GM18519 (cell line): Measurements from ENCODE around the gene PARL.

Source experiments
- ATAC-seq: cut with Tn5 transposase; IDR thresholded peaks from one replicate; pipeline ENCODE4 v1.9.1; 2021; ENCODE audit warnings: mild to moderate bottlenecking, moderate library complexity; ENCODE audit not compliant: unreplicated experiment, low FRiP score

Gene PARL

DNA sequence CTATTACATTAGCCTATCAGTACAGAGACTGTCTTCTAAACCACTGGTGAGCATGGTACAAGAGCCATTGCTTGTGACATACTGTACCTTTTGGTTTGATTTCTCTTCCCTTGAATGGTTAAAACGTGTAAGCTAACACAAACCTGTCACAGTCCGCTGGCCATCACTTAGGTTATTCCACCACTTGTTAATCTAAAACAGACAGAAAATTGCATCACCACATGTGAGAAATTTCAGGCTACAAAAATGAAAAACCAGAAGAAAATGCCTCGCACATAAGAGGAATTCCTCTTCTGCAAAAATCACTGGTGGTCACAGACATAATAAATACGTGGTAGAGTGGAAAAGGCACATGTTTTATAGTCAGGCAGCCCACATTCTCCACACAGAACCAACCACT is 22.1 kb downstream of the PARL start:
- ATAC-seq = no peak

DNA sequence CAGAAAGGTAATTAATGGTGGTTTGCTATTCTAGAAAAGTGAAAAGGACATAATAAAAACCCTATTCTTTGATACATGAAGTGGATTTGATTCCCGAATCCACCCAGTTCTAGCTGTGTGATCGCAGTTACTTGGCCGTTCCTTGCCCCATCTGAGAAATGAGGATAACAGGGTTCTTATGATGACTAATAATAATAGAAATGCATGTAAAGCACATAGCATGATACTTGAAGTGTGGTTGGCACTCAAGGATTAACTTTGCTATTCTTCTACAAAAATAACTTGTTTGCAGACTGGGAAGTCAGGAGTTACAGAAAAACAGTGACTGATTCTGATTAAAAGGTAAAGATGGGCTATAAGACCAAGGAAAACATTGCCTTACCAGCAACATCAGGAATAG is 26.8 kb downstream of the PARL start:
- no peak for ATAC-seq

DNA sequence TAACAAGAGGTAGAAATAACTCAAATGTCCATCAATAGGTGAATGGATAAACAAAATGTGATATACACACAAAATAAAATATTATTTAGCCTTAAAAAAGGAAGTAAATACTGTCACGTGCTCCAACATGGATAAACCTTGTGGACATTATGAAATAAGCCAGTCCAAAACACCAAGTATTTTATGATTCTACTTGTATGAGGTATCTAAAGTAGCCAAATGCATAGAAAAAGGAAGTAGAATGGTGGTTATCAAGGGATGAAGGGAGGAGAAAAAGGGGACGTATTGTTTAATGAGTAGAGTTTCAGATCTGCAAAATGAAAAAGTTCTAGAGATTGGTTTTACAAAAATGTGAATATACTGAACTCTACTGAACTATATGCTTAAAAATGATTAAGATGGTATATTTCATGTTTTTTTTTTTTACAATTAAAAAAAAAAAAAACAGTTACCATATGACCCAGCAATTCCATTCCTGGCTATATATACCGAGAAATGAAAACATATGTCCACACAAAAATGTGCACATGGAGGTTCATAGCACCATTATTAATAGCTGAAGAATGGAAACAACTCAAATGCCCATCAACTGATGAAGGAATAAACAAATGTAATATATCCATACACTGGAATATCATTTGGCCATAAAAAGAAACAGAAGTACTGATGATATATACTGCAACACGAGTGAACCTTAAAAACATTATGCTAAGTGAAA is 30.2 kb downstream of the PARL start:
- no peak for ATAC-seq

DNA sequence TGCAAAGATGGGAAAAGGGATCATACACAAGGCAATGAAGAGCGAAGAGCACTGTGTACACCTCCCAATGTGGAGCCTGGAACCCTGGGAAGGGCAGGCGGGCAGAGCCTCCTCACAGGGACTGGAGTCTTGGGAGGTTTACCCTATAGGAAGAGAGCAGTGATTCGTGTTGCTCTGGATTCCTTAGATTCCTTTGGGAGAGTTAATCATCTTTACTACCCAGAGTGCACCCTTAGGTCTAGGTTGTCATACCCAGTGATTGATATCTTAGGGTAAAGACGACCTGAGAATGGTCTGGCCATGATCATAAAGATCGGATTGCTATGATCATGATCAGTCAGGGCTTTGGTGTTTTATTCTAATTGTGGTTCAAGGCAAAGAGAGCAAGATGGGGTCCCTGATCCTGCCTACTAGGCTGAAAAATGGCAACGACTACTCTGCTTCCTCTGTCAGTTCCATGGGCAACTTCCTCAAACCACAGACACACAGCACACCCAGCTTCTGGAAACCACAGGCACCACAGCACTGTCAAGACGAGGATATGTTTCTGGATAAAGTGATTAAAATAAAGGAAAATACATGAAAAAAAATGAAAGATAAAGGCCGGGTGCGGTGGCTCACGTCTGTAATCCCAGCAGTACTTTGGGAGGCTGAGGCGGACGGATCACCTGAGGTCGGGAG is 38.9 kb downstream of the PARL start:
- ATAC-seq = no peak

DNA sequence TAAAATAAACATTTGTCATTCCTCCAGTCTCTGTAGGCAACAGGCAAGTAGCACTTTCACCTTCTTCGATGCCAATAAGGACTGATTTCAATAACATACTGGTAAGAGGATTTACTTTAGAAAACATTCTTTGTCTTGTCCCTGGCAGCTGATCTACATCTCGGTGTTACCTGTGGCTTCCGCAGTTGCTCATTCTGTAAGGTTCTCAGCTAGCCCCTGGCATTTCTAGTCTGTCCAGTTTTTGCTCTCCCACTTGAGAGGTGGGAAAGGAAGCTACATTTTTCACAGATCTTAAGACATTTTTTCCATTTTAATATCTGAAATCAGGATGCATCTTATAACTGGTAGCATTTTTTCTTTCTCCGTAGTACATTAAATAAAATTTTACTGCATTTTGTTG is 39.6 kb downstream of the PARL start:
- no peak for ATAC-seq

DNA sequence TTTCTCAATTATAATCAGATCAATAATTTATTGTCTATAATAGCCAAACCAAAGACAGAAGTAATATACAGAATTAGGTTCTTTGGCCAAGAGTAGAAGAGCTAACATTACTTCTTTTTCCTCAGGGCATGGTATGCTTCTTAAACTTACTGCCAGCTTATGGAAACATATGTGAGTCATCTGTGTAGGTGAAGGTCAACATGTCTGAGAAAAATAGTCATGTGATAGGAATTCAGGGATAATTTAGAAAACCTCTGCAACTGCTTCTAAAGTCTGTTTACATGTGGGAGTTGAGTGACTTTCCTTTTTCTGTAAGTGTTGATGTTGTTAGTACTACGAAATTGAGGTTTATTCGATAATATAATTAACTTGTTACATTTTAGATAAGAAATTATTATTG is 40.1 kb downstream of the PARL start:
- no peak for ATAC-seq

DNA sequence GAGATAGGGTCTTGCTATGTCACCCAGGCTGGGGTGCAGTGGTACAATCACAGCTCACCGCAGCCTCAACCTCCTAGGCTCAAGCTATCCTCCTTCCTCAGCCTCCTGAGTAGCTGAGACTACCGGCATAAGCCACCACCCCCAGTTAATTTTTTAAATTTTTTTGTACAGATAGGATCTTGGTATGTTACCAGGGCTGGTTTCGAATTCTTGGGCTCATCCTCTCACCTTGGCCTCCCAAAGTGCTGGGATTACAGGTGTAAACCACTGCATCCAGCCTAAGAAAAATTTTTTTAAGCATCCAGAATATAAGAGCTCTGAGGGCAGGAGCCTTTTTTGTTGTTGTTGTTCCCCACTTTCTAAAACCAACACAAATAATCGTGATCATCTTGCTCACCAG is 44.9 kb downstream of the PARL start:
- ATAC-seq = no peak

DNA sequence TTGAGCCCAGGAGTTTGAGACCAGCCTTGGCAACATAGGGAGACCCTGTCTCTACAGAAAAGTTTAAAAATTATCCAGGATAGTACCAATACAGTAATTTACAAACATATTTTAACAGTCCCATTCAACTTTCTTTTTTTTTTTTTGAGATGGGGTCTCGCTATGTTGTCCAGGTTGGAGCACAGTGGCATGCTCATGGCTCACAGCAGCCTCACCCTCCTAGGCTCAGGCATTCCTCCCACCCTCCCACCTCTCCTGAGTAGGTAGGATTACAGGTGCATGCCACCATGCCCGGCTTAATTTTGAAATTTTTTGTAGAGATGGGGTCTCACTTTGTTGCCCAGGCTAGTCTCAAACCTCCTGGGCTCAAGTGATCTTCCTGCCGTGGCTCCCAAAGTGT is 46.8 kb downstream of the PARL start:
- no peak for ATAC-seq

DNA sequence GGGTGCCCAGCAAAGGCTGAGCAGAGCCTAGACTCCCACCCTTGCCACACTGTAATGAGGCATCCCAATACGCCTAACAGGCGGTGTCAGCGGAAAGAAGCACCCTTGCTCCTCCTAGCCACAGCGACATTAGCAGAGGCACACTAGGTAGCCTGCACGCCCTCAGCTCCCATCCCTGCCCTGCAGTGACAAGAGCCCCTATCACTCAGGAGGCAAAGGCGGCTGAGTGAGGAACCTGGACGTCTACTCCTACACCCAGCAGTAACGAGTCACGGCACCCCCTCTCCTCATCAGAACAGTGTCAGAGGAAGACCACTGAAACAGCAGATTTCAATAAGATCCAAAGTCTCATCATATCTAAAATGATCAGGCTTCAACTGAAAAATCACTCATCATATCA is 47.3 kb downstream of the PARL start:
- ATAC-seq = no peak

DNA sequence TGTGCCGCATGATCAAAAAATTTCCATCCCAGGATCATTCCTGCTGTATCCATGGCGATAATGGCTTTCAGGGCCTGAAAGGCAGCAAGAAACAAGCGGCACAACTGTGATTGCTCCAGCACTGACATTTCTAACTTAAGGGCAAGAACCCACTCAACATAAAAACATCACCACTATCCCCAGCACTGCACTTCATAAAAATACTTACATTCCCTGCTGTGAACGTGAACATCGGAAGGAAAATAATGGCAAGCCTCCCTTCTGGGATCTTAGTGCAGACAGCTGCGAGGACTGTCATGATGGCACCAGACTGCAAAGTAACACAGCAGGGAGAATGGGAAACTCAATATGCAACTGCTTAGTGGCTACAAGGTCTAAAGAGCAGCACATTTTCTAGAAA is 51.2 kb downstream of the PARL start:
- ATAC-seq = no peak

DNA sequence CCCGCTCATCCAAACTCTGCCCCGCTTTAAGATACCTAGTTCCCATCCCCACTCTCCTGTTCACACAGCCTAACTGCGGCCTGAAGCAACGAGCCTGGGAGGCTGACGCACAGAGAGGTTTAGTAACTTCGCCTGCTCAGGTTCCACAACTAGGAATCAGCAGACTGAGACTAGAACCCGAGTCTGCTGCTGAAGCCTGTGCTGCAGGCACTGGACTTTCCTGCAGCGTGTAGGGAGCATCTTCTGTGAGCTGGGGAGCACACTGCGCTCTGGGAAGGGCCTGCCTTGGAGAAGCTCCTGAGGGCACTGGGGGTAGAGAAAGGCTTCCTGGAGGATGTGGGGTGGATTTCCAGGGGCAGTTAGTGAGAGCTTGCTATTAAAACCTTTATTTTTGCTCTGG is 54.5 kb downstream of the PARL start:
- no peak for ATAC-seq

DNA sequence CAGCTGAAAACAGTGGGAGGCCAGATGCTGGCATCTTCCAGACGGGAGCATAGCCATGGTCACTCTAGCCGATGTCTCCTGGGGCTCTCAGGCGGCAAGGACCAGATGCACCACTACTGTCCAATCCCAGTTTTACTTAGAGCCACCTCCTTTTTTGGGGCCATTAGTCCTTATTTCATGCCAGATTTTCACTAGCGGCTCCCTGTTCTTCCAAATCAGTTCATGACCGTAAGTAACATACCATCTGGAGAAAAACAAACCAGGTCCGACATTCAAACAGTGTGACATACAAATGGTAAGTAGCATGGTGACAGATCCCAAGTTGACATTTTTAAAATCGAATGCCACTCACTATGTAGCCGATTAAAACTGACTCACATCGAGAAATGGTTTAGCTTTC is 55.2 kb downstream of the PARL start:
- ATAC-seq = no peak

DNA sequence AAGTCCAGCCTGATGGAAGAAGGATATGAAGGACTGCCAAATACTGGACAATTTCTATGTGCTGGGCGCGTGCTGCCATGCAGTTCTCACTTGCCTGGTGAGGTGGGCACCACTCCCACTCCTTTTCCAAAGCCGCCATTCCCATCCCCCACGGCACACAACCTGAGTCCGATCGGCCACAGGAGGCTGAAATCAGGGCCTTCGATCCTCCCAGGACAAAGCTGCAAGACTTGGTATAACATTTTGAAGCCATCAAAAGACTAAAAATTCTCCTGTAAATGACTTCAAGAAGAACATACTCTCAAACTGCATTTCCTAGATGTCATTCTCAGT is 56.2 kb downstream of the PARL start:
- no peak for ATAC-seq

DNA sequence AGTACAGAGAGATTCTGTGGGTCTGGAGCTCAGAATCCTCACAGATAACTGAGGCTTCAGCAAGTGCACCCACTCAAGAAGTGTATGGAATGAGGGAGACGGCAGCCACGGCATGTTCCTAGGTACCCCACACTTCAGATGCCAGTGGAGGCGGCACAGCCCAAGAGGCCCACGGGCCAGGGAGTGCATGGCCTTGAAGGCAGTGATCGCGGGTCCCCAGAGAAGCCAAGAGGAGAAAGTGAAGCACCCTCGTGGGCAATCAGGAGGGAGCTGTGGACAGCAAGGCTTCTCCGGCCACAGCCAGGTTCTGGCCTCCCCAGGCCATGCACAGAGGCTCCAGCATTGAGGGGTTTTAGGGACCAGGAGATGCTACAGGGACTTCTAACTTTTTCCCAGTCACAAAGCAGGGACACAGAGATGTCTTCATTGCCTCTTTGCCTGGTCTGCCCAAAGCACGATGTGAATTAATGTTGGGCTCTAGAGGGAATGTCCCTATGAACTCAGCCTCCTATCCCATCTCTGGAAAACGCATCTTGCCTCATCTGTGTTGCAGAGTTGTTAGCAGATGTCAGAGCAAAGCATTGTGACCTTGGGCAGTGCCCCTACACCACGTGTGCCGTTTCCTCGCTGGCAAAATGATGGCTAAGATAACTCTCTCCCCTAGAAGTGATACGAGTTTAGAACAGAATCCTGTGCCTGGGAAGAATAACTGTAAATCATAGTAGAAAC is 56.7 kb downstream of the PARL start:
- ATAC-seq = no peak

DNA sequence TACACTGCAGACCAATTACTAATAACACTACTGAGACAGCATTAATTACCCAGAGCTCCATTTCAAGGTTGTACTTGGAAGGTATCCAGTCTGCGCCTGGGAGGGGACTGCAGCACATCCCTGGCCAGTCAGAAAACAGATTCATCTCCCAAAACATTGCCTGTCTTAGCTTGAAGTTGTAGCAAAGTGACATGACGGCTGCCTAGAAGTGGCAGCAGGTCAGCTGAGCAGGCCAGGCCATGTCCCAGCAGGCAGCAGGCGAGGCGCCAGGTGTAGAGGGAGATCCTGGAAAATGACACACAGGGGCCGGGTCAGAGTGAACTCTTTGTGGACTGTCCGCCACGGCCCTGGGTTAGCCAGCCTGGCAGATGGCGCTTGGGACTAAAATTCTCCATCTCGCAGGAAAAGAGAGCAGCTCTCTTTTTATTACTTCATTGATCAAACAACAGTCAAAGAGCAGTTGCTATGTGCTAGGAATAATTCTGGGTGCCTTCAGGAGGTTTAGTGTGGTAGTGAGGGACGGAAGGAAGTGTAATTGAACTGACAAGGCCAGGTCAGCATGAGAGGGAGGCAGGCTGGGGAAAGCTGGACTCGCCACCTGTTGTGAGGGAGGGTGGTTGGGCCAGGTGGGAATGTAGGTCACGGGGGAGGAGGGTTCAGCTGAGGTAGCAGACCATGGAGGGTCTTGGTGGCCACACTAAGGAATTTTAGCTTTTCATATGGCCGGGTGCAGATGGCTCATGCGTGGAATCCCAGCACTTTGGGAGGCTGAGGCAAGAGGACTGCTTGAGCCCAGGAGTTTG is 58.0 kb downstream of the PARL start:
- ATAC-seq = no peak

DNA sequence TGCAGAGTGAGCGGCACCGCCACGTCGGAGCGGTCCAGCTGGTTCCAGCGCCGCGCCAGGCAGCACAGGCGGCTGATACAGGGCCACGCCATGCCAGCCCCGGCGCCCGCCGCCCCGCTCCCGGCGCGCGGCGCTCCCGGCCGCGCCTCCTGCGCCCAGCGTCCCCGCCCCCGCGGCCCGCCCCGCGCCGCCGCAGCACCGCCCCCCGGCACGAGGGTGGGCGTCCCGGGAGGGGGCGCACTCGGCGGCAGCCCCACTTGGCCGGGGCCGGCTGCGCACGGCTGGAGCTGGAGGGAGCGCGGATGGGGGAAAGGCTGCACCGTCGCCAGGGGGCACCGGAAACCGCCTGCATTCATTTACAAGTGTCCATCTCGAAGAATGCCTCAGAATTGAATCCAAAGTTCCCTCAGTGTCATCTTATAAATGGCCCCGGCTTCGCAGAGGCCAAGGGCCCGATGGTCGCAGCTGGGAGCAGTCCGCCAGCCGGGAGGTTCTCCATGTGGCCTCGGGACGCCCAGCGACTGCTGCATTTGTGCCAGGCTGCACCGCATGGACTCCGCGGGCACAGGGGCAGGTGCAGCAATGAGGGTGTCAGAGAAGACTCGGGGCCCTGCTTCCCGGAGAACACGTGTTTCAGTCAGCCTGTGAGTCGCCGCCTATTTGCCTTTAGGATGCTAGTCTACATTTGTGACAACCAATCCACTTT is 59.1 kb downstream of the PARL start, which contains the start of gene MAP6D1:
MAP6D1 (minus strand) TSS at position 122 of the 706 bp plus-strand sequence; CDS start at position 92, 30 bp downstream.
- ATAC-seq = no peak

DNA sequence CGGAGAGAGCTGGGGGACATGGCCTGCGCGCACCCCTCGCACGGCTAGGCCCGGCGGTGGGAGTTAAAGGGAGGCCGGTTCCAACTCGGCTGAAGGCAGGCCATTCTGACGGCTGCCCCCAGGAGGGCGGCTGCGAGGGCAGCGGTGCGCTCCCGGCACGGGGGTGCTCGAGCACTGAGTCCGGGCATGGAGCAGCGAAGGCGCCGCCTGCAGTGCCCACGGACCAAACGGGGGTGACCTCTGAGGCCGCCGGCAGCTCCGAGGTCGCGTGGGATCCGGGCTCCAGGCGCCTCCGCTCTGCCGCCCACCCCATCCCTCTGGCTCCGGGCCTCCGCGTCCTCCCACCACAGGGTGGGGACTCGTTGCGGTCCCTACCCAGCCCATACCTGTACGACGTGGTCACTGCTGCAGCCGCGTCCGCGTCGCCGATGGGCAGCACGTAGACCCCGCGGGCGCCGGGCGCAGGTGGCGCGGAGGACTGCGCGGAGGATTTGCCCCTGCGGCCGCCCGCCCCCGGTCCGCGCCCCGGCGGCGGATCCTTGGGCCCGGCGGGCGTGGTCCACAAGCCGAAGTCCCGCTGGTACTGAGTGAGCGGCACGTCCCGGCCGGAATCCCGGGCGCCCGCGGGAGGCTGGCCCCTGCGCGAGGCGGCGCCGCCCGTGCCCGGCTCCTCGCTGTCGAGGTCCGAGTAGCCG is 59.8 kb downstream of the PARL start:
- ATAC-seq = no peak

DNA sequence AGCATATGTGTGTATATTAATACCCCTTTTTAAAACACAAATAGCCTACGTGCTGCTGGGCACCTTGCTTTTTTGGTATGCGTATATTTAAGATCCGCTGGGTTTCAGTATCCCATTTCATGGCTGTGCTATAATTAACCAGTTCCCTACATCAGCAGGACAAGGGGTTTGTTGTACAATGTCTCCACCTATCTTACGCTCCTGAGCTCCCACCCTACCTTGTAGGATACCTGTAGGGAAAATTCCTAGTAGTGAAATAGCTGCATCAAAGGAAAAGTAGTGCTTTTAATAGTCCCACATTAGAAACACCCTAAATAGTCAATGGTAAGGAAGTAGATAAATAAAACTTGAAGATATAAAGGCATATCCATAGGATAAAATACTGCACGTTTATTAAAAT is 60.7 kb downstream of the PARL start:
- no peak for ATAC-seq

DNA sequence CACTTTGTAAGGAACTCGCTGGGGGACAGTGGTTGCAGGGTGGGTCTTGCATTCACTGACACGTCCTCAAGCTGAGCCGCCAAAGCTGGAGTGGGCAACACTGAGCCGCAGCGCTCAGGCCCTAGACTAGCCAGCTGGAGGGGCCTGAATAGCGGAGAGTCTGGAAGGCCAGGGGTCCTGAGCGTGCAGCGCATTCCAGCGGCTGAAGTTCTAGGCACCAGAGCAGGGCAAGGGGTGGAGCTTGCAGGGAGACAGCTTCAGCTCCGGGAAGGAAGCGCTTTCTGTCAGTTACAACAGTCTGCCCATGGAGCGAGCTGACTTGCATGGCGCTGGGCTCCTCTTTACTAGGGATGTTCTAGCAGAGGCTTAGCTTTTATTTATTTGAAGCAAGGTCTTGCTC is 62.0 kb downstream of the PARL start:
- no peak for ATAC-seq

DNA sequence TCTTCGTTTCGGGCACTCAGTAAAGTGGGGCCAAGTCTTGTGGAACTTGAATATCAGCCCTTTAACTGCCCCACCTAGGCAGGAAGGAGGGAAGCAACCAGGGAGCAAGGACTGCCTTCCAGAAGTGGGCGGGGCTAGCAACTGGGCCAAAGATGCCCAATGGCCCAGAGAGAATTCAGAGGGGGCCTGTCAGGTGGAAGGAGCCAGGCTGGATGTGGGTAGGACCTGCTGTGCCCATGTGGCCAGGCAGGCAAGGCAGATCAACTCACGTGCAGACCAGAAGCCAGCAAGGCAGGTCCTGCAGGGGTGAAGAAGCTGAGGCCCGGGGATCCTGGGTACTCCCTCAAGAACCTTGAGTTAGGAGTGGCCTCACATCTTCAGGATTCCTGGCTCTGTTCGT is 64.8 kb downstream of the PARL start:
- no peak for ATAC-seq
